HG03521 (cell line): Measurements from ENCODE around the gene GSKIP.

Experiments
- ATAC-seq: cut with Tn5 transposase; IDR thresholded peaks from one replicate; pipeline ENCODE4 v1.9.1; 2021; ENCODE audit warnings: mild to moderate bottlenecking, moderate library complexity; ENCODE audit not compliant: unreplicated experiment

Gene GSKIP

DNA sequence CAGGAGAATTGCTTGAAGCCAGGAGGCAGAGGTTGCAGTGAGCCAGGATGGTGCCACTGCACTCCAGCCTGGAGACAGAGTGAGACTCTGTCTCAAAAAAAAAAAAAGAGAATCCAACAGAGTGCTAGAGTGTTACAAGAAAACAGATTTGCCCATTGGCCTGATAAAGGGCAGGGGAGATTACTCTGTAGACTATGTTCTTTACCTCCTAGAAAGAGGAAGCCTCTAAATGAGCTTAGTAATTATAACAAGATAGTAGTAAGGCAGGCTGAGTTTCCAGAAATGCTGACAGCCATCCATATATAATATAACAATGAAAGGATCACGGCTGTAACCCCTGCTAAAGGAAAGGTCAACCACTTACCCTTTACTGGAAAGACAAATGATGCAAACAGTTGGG, 53.0 kb downstream of the GSKIP start:
- ATAC-seq = no peak

DNA sequence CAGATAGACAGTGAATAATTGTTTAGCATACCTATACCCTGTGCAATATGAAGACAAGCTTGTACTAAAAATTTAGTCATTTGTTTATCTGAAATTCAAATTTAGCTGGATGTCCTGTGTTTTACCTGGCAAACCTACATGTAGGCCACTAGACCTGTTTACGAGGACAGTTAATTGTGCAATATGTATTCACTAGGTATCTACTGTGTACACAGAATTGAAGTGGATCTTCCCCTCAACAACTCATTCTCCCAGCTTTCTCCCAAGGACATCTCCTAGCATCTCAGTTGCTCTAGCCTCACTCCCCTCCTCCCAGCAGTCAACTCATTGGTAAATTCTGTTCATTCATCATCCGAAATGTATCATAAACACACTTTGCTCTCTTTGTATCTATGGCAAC, 53.9 kb downstream of the GSKIP start:
- no peak for ATAC-seq

DNA sequence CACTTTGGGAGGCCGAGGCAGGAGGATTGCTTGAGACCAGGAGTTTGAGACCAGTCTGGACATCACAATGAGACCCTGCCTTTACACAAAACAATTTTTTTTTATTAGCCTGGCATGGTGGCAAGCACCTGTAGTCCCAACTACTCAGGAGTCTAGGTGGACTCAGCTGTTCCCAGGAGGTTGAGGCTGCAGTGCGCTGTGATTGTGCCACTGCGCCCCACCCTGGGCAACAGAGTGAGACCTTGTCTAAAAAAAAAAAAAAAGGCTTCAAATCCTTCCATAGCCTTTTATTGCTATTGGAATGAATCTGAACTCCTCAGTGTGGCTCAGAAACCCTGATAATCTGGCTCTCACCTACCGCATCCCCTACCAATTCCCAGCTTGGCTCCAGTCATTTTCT, 54.7 kb downstream of the GSKIP start:
- no peak for ATAC-seq

DNA sequence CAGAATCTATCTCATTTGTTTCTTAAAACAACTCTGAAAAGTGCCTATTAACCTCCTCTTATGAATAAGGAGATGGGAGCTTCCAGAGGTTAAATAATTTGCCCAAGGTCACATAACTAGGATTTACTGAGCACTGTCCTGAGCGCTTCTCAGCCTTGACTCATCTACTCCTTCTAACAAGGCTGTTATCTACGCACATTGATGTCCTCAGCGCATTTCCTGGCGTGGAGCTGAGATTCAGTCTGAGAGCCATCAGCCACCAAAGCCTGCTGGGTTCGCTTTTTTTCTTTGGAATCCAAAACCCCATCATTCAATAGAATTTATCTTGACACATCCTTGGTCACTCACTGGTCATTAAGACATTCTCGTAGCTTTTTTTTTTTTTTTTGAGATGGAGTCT, 57.9 kb downstream of the GSKIP start:
- ATAC-seq = no peak

DNA sequence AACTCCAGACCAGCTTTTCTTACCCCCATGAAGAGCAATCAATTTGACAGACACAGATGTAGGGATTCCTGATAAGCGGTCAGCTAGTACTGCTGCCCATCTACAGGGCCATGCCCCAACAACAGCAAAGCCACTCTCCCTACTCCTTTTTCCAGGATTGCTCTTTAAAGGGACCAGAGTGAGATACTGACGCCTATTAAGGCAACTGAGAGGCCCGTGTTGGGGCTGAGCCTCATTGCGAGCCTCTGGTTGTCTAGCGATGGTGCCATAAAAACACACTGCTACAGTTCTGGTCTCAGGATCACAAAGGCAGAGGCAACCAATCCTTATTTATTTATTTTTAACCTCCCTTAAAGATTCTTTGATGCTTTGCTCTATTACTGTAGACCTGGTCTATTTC, 59.7 kb downstream of the GSKIP start:
- ATAC-seq = no peak

DNA sequence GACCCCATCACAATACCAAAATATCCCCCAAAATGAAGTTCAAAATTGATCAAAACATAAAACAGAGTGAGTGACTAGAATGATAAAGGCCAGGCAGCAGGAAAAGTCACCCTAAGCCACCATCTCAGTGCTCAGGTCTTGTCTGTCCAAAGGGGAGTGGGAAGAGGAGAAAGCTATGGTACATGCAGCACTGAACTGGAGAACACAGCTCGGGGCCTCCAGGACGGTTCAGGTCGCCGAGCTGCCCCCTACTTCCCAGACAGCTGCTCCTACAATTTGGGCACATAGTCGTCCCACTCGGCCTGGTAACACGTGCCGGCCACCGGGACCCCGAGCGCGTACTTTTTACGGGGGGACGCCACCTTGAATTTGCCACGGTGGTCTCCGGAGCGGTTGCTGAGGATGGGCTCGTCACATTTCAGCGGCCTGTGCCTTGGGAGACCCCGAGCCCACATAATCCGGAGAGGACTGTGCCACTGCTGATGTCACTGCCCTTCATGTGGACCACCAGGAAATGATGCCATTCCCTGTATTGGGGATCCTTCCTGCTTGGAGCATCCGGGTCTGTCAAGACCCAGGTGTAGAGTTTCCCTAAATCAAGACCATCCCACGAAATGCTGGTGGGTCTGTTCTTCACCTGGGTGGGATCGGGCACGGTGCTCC, 60.3 kb downstream of the GSKIP start:
- ATAC-seq = no peak

DNA sequence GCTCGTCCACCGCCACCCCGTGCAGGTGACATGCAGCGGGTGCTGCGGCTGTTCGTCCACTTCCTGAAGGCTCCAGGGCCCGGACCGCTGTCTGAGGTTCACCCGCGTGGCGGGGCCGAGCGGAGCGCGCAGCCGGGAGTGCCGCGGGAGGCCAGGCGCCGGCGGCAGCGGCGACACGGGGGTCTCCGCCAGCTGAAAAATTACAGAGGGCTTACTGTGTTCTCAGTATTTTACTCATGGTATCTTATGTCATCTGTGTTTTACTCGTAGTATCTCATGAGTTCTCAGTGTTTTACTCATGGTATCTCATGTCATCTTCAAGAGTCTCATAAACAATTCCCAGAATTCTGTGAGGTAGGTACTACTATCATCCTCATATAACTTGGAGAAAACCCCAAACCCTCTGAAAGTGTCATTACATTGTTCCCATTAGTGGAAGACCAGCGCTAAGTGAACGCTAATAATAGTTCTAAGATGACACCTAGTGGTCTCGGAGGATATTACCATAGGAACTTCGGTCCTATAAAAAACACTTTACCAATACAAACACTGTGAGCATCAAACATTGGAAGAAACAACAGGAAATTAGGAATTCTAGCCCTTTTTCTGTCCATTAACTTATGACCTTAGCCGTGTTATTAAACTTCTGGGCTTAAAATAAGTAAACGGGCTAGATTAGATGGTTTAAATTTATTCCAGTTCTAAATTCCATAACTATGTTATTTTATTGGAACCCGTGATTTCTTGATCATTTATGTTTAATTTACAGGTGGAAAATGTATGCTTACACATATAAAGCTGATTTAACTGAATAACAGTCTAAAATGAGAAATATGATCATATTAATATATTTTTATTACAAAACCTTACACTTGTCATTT, 61.0 kb downstream of the GSKIP start:
- peak; percentile 64 for ATAC-seq

DNA sequence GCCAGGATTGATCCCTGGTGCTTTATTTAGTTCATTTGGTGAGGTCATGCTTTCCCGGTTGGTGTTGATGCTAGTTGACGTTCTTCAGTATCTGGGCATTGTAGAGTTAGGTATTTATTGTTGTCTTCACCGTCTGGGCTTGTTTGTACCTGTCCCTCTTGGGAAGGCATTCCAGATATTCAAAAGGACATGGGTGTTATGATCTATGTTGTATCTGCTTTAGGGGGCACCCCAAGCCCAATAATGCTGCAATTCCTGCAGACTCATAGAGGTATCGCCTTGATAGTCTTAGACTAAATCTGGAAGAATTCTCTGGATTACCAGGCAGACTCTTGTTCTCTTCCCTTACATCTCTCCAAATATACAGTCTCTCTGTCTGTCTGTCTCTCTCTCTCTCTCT, 70.7 kb downstream of the GSKIP start:
- no peak for ATAC-seq
